Measurements from ENCODE around the gene TTLL7. TPM values are rescaled to one million over a fixed set of nuclear protein-coding genes. Genes with fewer than 3 reads are reported as not detected.

Gene TTLL7
- total RNA-seq, 1 donor from 2014 or later = 37.9 TPM

DNA sequence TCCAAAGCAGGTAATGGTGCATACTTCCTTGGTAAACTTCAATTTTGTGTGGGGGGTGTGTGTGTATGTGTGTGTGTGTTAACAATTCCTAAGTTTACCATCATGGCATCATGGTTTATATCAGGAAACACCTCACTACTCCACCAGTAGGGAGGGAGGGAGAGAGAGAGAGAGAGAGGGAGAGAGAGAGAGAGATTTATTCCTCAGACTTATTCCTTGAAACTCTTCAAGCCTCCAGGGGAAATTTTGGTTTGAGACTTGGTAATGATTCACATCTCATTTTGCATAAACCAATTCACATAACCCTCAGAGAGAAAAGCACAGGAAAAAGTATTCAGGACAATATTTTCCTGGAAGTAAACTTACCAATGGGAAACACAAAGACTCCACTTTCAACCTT is 115.0 kb downstream of the TTLL7 start:
- Histone ChIP-seq H3K27me3 (no peaks in the 10 kb centered on the region), H3K9me3 (ENCODE audit: low read depth) (no peaks in the 10 kb centered on the region), H3K4me2 (no peak overlapping the region), H3K4me3 (no peak overlapping the region), H3F3A (ENCODE audit: low read depth) (no peaks in the 10 kb centered on the region), H3K27ac (no peak overlapping the region), H3K9ac (no peak overlapping the region), H3K4me1 (no peaks in the 10 kb centered on the region), H3K79me2 (ENCODE audit: low read depth) (no peaks in the 10 kb centered on the region), H4K20me1 (ENCODE audit: low read depth) (no peaks in the 10 kb centered on the region), H3K36me3 (no peaks in the 10 kb centered on the region), H2AFZ (replicated peaks) (no peak overlapping the region)
- H3K27me3 Mint-ChIP-seq (ENCODE audit: insufficient read depth, low read depth) = peaks cover 2% of the 10 kb centered on the region
- DNase-seq (ENCODE audit: low spot score) = no peak
- TF ChIP-seq EZH2phosphoT487 (IDR thresholded peaks at IDR 0.05) (no peak), EZH2 (IDR thresholded peaks at IDR 0.05) (no peak)
- TF ChIP-seq, protein P1, sequence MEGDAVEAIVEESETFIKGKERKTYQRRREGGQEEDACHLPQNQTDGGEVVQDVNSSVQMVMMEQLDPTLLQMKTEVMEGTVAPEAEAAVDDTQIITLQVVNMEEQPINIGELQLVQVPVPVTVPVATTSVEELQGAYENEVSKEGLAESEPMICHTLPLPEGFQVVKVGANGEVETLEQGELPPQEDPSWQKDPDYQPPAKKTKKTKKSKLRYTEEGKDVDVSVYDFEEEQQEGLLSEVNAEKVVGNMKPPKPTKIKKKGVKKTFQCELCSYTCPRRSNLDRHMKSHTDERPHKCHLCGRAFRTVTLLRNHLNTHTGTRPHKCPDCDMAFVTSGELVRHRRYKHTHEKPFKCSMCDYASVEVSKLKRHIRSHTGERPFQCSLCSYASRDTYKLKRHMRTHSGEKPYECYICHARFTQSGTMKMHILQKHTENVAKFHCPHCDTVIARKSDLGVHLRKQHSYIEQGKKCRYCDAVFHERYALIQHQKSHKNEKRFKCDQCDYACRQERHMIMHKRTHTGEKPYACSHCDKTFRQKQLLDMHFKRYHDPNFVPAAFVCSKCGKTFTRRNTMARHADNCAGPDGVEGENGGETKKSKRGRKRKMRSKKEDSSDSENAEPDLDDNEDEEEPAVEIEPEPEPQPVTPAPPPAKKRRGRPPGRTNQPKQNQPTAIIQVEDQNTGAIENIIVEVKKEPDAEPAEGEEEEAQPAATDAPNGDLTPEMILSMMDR (IDR thresholded peaks at IDR 0.05) = no peak
- H3K36me3 Mint-ChIP-seq = peaks cover 8% of the 10 kb centered on the region
- no peaks in the 10 kb centered on the region for H3K4me1 Mint-ChIP-seq
- peaks cover 6% of the 10 kb centered on the region for H3K9me3 Mint-ChIP-seq
- H3K4me3 Mint-ChIP-seq = no peak overlapping the region
- H3K27ac Mint-ChIP-seq = no peak overlapping the region

DNA sequence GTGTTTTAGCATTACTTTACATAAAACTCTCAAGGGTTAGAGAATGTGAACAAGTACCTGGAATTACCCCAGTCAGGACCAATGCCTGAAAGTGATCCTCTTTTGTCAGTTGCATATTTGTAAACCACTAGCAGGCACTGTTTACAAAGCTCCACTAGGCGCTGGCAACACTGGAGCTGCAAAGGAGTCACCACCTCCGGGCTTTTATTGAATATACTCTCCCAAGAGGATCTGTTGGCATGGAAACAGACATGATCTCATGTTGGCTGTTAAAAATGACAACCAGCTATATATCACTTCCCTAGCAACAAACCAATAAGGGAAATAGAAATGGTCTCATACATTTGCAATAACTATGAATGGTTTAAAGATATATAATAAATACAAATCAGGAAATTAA is 116.0 kb downstream of the TTLL7 start:
- Histone ChIP-seq H3K9me3 (ENCODE audit: low read depth) (no peaks in the 10 kb centered on the region), H3K27me3 (no peaks in the 10 kb centered on the region), H3K9ac (no peak overlapping the region), H4K20me1 (ENCODE audit: low read depth) (no peaks in the 10 kb centered on the region), H3K4me2 (no peak overlapping the region), H3K27ac (no peak overlapping the region), H3F3A (ENCODE audit: low read depth) (no peaks in the 10 kb centered on the region), H2AFZ (replicated peaks) (no peak overlapping the region), H3K4me1 (no peaks in the 10 kb centered on the region), H3K36me3 (no peaks in the 10 kb centered on the region), H3K4me3 (no peak overlapping the region), H3K79me2 (ENCODE audit: low read depth) (no peaks in the 10 kb centered on the region)
- Mint-ChIP-seq H3K9me3 (peaks cover 6% of the 10 kb centered on the region), H3K27ac (no peak overlapping the region), H3K4me3 (no peak overlapping the region), H3K36me3 (peaks cover 3% of the 10 kb centered on the region), H3K27me3 (ENCODE audit: insufficient read depth, low read depth) (peaks cover 2% of the 10 kb centered on the region), H3K4me1 (no peaks in the 10 kb centered on the region)
- DNase-seq (ENCODE audit: low spot score) = peak; percentile 16
- no peak for TF ChIP-seq EZH2 (IDR thresholded peaks at IDR 0.05)
- TF ChIP-seq, protein P1 (IDR thresholded peaks at IDR 0.05) = peak; percentile 28

DNA sequence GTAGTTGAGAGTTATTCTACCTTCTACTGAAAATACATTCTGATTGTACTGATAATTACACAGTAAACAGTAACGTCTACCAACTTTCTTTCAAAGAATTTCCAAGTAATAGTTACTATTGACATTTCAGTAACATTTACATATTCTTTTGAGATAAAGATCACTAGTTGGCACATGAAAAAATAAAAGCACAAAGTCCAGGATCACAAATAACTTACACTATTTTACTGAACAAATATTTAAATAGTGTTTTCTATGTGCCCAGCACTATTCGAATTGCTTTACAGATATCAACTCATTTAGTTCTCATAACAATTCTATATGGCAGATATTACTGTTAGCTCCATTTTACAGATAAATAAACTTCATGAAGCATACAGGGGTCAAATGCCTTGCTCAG is 126.4 kb downstream of the TTLL7 start:
- Histone ChIP-seq H3K27me3 (no peaks in the 10 kb centered on the region), H3K79me2 (ENCODE audit: low read depth) (no peaks in the 10 kb centered on the region), H2AFZ (replicated peaks) (no peak overlapping the region), H3F3A (ENCODE audit: low read depth) (no peaks in the 10 kb centered on the region), H3K9ac (no peak overlapping the region), H3K4me3 (no peak overlapping the region), H3K36me3 (no peaks in the 10 kb centered on the region), H3K27ac (no peak overlapping the region), H3K4me1 (no peaks in the 10 kb centered on the region), H4K20me1 (ENCODE audit: low read depth) (no peaks in the 10 kb centered on the region), H3K9me3 (ENCODE audit: low read depth) (no peaks in the 10 kb centered on the region), H3K4me2 (no peak overlapping the region)
- no peak overlapping the region for H3K4me3 Mint-ChIP-seq
- TF ChIP-seq, protein P1 (IDR thresholded peaks at IDR 0.05) = no peak
- no peak for TF ChIP-seq EZH2phosphoT487 (IDR thresholded peaks at IDR 0.05)
- TF ChIP-seq EZH2 (IDR thresholded peaks at IDR 0.05) = no peak
- no peaks in the 10 kb centered on the region for H3K9me3 Mint-ChIP-seq
- peaks cover 3% of the 10 kb centered on the region for H3K27me3 Mint-ChIP-seq (ENCODE audit: insufficient read depth, low read depth)
- no peak for DNase-seq (ENCODE audit: low spot score)
- H3K4me1 Mint-ChIP-seq = no peaks in the 10 kb centered on the region
- no peak overlapping the region for H3K27ac Mint-ChIP-seq
- peaks cover 3% of the 10 kb centered on the region for H3K36me3 Mint-ChIP-seq
